Mesendoderm (in vitro differentiated cells): Measurements from ENCODE around the gene TBATA.

Experiments
- DNase-seq: peaks from one replicate; pipeline ENCODE4 v3.0.0; 2013
- H2AK5ac ChIP-seq: 2 replicates; pipeline ENCODE4 v1.6.1; 2013; ENCODE audit warnings: low read length, inconsistent platforms
- H2BK120ac ChIP-seq: 2 replicates; pipeline ENCODE4 v1.6.1; 2013; ENCODE audit warnings: low read depth, mild to moderate bottlenecking, low read length, moderate library complexity, mixed read lengths
- H2BK15ac ChIP-seq: replicated peaks from 2 replicates; pipeline ENCODE4 v1.6.1; 2013; ENCODE audit warnings: low read depth, mild to moderate bottlenecking, moderate library complexity
- H2BK5ac ChIP-seq: 2 replicates; pipeline ENCODE4 v1.6.1; 2013; ENCODE audit warnings: low read length, inconsistent platforms
- H3K18ac ChIP-seq: 2 replicates; pipeline ENCODE4 v1.6.1; 2013; ENCODE audit warnings: mild to moderate bottlenecking, low read length, mixed read lengths
- H3K23ac ChIP-seq: one replicate; pipeline ENCODE4 v1.6.1; 2013; ENCODE audit warnings: low read length
- H3K27ac ChIP-seq: 2 replicates; pipeline ENCODE4 v1.5.1; 2013; ENCODE audit warnings: low read depth, mild to moderate bottlenecking, inconsistent platforms, low read length, moderate library complexity
- H3K27me3 ChIP-seq: 2 replicates; pipeline ENCODE4 v1.6.1; 2013; ENCODE audit warnings: low read length, control low read depth, mild to moderate bottlenecking, inconsistent platforms; ENCODE audit not compliant: insufficient read depth, poor library complexity
- H3K36me3 ChIP-seq: 2 replicates; pipeline ENCODE4 v1.6.1; 2013; ENCODE audit warnings: low read length, inconsistent platforms; ENCODE audit not compliant: control insufficient read depth, insufficient read depth
- H3K4ac ChIP-seq: one replicate; pipeline ENCODE4 v1.6.1; 2013; ENCODE audit warnings: low read depth, mild to moderate bottlenecking, low read length, moderate library complexity
- H3K4me1 ChIP-seq: 2 replicates; pipeline ENCODE4 v1.6.1; 2013; ENCODE audit warnings: low read depth, low read length, inconsistent platforms; ENCODE audit not compliant: control insufficient read depth
- H3K4me2 ChIP-seq: 2 replicates; pipeline ENCODE4 v1.6.1; 2013; ENCODE audit warnings: low read length
- H3K4me3 ChIP-seq: 2 replicates; pipeline ENCODE4 v1.5.1; 2013; ENCODE audit warnings: mild to moderate bottlenecking, low read length
- H3K56ac ChIP-seq: one replicate; pipeline ENCODE4 v1.6.1; 2013; ENCODE audit warnings: low read length
- H3K79me1 ChIP-seq: 2 replicates; pipeline ENCODE4 v1.6.1; 2013; ENCODE audit warnings: low read length, inconsistent platforms
- H3K79me2 ChIP-seq: 2 replicates; pipeline ENCODE4 v1.6.1; 2013; ENCODE audit warnings: mild to moderate bottlenecking, low read length; ENCODE audit not compliant: control insufficient read depth, insufficient read depth
- H3K9ac ChIP-seq: 2 replicates; pipeline ENCODE4 v1.6.1; 2013; ENCODE audit warnings: low read length, inconsistent platforms
- H4K5ac ChIP-seq: one replicate; pipeline ENCODE4 v1.6.1; 2013; ENCODE audit warnings: low read length
- H4K8ac ChIP-seq: one replicate; pipeline ENCODE4 v1.6.1; 2013; ENCODE audit warnings: low read depth, mild to moderate bottlenecking, control low read depth, low read length, moderate library complexity
- WGBS: extraction: QIAGEN DNeasy Blood & Tissue Kit; methylation state at CpG from one replicate; pipeline ENCODE4 v1.1.7; 2013; ENCODE audit warnings: low lambda C conversion rate, missing lambda C conversion rate; ENCODE audit not compliant: insufficient coverage; ENCODE audit errors: extremely low coverage; 5-methylcytosine and 5-hydroxymethylcytosine counted together

TBATA gene

GRCh38 chr10:70745555-70745954 lies 39.6 kb downstream of the TBATA start:
- H3K4me2 ChIP-seq: no peak overlapping the region
- no peak overlapping the region for H2BK120ac ChIP-seq
- no peak overlapping the region for H3K4me3 ChIP-seq
- H2AK5ac ChIP-seq: no peak overlapping the region
- H4K5ac ChIP-seq: no peak overlapping the region
- H3K56ac ChIP-seq: no peak overlapping the region
- no peak overlapping the region for H3K9ac ChIP-seq
- no peaks in the 10 kb centered on the region for H3K36me3 ChIP-seq
- DNase-seq: no peak
- H3K23ac ChIP-seq: no peak overlapping the region
- H3K27me3 ChIP-seq: no peaks in the 10 kb centered on the region
- H3K27ac ChIP-seq: no peak overlapping the region
- no peak overlapping the region for H2BK15ac ChIP-seq
- H3K79me2 ChIP-seq: no peaks in the 10 kb centered on the region
- no peaks in the 10 kb centered on the region for H3K4me1 ChIP-seq
- WGBS: no CpG with 5 or more reads among the region's 2 CpGs
- no peak overlapping the region for H3K4ac ChIP-seq
- no peak overlapping the region for H4K8ac ChIP-seq
- no peak overlapping the region for H3K18ac ChIP-seq
- no peaks in the 10 kb centered on the region for H3K79me1 ChIP-seq
- H2BK5ac ChIP-seq: no peak overlapping the region

GRCh38 chr10:70744617-70745143 lies 40.5 kb downstream of the TBATA start:
- Histone ChIP-seq H3K27me3 (no peaks in the 10 kb centered on the region), H2BK5ac (no peak overlapping the region), H2BK120ac (no peak overlapping the region), H3K79me2 (no peaks in the 10 kb centered on the region), H3K79me1 (no peaks in the 10 kb centered on the region), H2BK15ac (no peak overlapping the region), H3K4me1 (no peaks in the 10 kb centered on the region), H3K23ac (no peak overlapping the region), H4K8ac (no peak overlapping the region), H2AK5ac (no peak overlapping the region), H3K18ac (no peak overlapping the region), H3K4me3 (no peak overlapping the region), H4K5ac (no peak overlapping the region), H3K4me2 (no peak overlapping the region), H3K27ac (no peak overlapping the region), H3K9ac (no peak overlapping the region), H3K56ac (no peak overlapping the region), H3K36me3 (no peaks in the 10 kb centered on the region), H3K4ac (no peak overlapping the region)
- peak; percentile 37 for DNase-seq
- no CpG with 5 or more reads among the region's 6 CpGs for WGBS

GRCh38 chr10:70743879-70744278 lies 41.3 kb downstream of the TBATA start:
- no peak overlapping the region for H3K27ac ChIP-seq
- no peak overlapping the region for H3K23ac ChIP-seq
- no peak overlapping the region for H4K8ac ChIP-seq
- H3K79me2 ChIP-seq: no peaks in the 10 kb centered on the region
- H3K4ac ChIP-seq: no peak overlapping the region
- no peak overlapping the region for H3K9ac ChIP-seq
- WGBS: no CpG with 5 or more reads among the region's 13 CpGs
- DNase-seq: no peak
- H3K4me2 ChIP-seq: no peak overlapping the region
- no peak overlapping the region for H3K4me3 ChIP-seq
- no peak overlapping the region for H3K56ac ChIP-seq
- no peak overlapping the region for H2BK120ac ChIP-seq
- no peaks in the 10 kb centered on the region for H3K27me3 ChIP-seq
- H3K18ac ChIP-seq: no peak overlapping the region
- H2BK15ac ChIP-seq: no peak overlapping the region
- no peaks in the 10 kb centered on the region for H3K79me1 ChIP-seq
- no peaks in the 10 kb centered on the region for H3K36me3 ChIP-seq
- H3K4me1 ChIP-seq: no peaks in the 10 kb centered on the region
- no peak overlapping the region for H2BK5ac ChIP-seq
- no peak overlapping the region for H4K5ac ChIP-seq
- no peak overlapping the region for H2AK5ac ChIP-seq

- no peak overlapping the region for H4K5ac ChIP-seq
- H2BK15ac ChIP-seq: no peak overlapping the region
- no peak overlapping the region for H4K8ac ChIP-seq
- no peak for DNase-seq
- no peak overlapping the region for H3K4me2 ChIP-seq
- H2BK120ac ChIP-seq: no peak overlapping the region
- H3K36me3 ChIP-seq: no peaks in the 10 kb centered on the region
- no peak overlapping the region for H3K4me3 ChIP-seq
- no peaks in the 10 kb centered on the region for H3K4me1 ChIP-seq
- H3K9ac ChIP-seq: no peak overlapping the region
- no peak overlapping the region for H3K56ac ChIP-seq
- no peaks in the 10 kb centered on the region for H3K79me2 ChIP-seq
- H3K27me3 ChIP-seq: no peaks in the 10 kb centered on the region
- no peak overlapping the region for H3K23ac ChIP-seq
- no peak overlapping the region for H2AK5ac ChIP-seq
- no peak overlapping the region for H3K18ac ChIP-seq
- H3K4ac ChIP-seq: no peak overlapping the region
- H3K27ac ChIP-seq: no peak overlapping the region
- H2BK5ac ChIP-seq: no peak overlapping the region
- no CpG with 5 or more reads among the region's 17 CpGs for WGBS
- H3K79me1 ChIP-seq: no peaks in the 10 kb centered on the region
Observed at GRCh38 chr10:70743430-70743788, 41.8 kb downstream of the TBATA start.

- H3K27ac ChIP-seq: no peak overlapping the region
- no peaks in the 10 kb centered on the region for H3K4me1 ChIP-seq
- no peak overlapping the region for H3K56ac ChIP-seq
- H2BK120ac ChIP-seq: no peak overlapping the region
- no CpG with 5 or more reads among the region's 8 CpGs for WGBS
- no peak overlapping the region for H2BK5ac ChIP-seq
- no peak overlapping the region for H4K5ac ChIP-seq
- H4K8ac ChIP-seq: no peak overlapping the region
- H3K36me3 ChIP-seq: no peaks in the 10 kb centered on the region
- no peak overlapping the region for H3K4ac ChIP-seq
- H3K23ac ChIP-seq: no peak overlapping the region
- H2AK5ac ChIP-seq: no peak overlapping the region
- no peak overlapping the region for H3K4me2 ChIP-seq
- H2BK15ac ChIP-seq: no peak overlapping the region
- no peak overlapping the region for H3K4me3 ChIP-seq
- H3K27me3 ChIP-seq: no peaks in the 10 kb centered on the region
- H3K18ac ChIP-seq: no peak overlapping the region
- no peak for DNase-seq
- no peak overlapping the region for H3K9ac ChIP-seq
- H3K79me2 ChIP-seq: no peaks in the 10 kb centered on the region
- no peaks in the 10 kb centered on the region for H3K79me1 ChIP-seq
Observed at GRCh38 chr10:70742537-70743429, 42.4 kb downstream of the TBATA start.
